HUES6 (cell line): ENCODE data around the gene HIVEP3.

ENCODE experiments used
- H3K27ac ChIP-seq: 2 replicates; pipeline ENCODE4 v1.7.0; 2013; ENCODE audit warnings: low read depth, mild to moderate bottlenecking, low read length, inconsistent platforms
- H3K27me3 ChIP-seq: 2 replicates; pipeline ENCODE4 v1.6.1; 2013; ENCODE audit warnings: low read length; ENCODE audit not compliant: control insufficient read depth, insufficient read depth
- H3K36me3 ChIP-seq: 2 replicates; pipeline ENCODE4 v1.6.1; 2013; ENCODE audit warnings: low read length; ENCODE audit not compliant: control insufficient read depth, insufficient read depth
- H3K4me1 ChIP-seq: 2 replicates; pipeline ENCODE4 v1.6.1; 2013; ENCODE audit warnings: low read length; ENCODE audit not compliant: control insufficient read depth, insufficient read depth
- H3K4me3 ChIP-seq: 2 replicates; pipeline ENCODE4 v1.5.1; 2013; ENCODE audit warnings: low read depth, low read length
- H3K9ac ChIP-seq: one replicate; pipeline ENCODE4 v1.6.1; 2013; ENCODE audit warnings: mild to moderate bottlenecking, low read length
- H3K9me3 ChIP-seq: 2 replicates; pipeline ENCODE4 v1.6.1; 2013; ENCODE audit warnings: low read depth, low read length; ENCODE audit not compliant: control insufficient read depth, insufficient read depth

The HIVEP3 gene

GRCh38 chr1:41501581-41501980 lies 417.1 kb downstream of the HIVEP3 start:
- H3K9me3 ChIP-seq = no peaks in the 10 kb centered on the region
- H3K4me1 ChIP-seq = peaks cover 17% of the 10 kb centered on the region
- H3K27ac ChIP-seq = no peak overlapping the region
- peaks cover 7% of the 10 kb centered on the region for H3K27me3 ChIP-seq
- no peak overlapping the region for H3K9ac ChIP-seq
- H3K36me3 ChIP-seq = no peaks in the 10 kb centered on the region
- H3K4me3 ChIP-seq = no peak overlapping the region

GRCh38 chr1:41500781-41501518 lies 417.8 kb downstream of the HIVEP3 start:
- H3K27me3 ChIP-seq = peaks cover 8% of the 10 kb centered on the region
- H3K9me3 ChIP-seq = no peaks in the 10 kb centered on the region
- no peak overlapping the region for H3K4me3 ChIP-seq
- H3K36me3 ChIP-seq = no peaks in the 10 kb centered on the region
- peaks cover 20% of the 10 kb centered on the region for H3K4me1 ChIP-seq
- no peak overlapping the region for H3K27ac ChIP-seq
- H3K9ac ChIP-seq = no peak overlapping the region

- peaks cover 8% of the 10 kb centered on the region for H3K27me3 ChIP-seq
- H3K9ac ChIP-seq = no peak overlapping the region
- H3K36me3 ChIP-seq = no peaks in the 10 kb centered on the region
- peaks cover 26% of the 10 kb centered on the region for H3K4me1 ChIP-seq
- H3K9me3 ChIP-seq = no peaks in the 10 kb centered on the region
- no peak overlapping the region for H3K27ac ChIP-seq
- H3K4me3 ChIP-seq = no peak overlapping the region
Measured at GRCh38 chr1:41500378-41500777, 418.3 kb downstream of the HIVEP3 start.

- Histone ChIP-seq H3K4me1 (peaks cover 34% of the 10 kb centered on the region), H3K9ac (no peak overlapping the region), H3K36me3 (no peaks in the 10 kb centered on the region), H3K27ac (no peak overlapping the region), H3K9me3 (no peaks in the 10 kb centered on the region), H3K27me3 (peaks cover 8% of the 10 kb centered on the region), H3K4me3 (no peak overlapping the region)
Measured at GRCh38 chr1:41499591-41499990, 419.1 kb downstream of the HIVEP3 start.

- Histone ChIP-seq H3K36me3 (no peaks in the 10 kb centered on the region), H3K9ac (no peak overlapping the region), H3K4me3 (no peak overlapping the region), H3K9me3 (no peaks in the 10 kb centered on the region), H3K27me3 (peaks cover 8% of the 10 kb centered on the region), H3K4me1 (peaks cover 33% of the 10 kb centered on the region), H3K27ac (no peak overlapping the region)
Measured at GRCh38 chr1:41498804-41499203, 419.9 kb downstream of the HIVEP3 start.

- no peak overlapping the region for H3K27ac ChIP-seq
- peaks cover 8% of the 10 kb centered on the region for H3K27me3 ChIP-seq
- H3K4me1 ChIP-seq = peaks cover 32% of the 10 kb centered on the region
- no peak overlapping the region for H3K4me3 ChIP-seq
- no peaks in the 10 kb centered on the region for H3K9me3 ChIP-seq
- H3K9ac ChIP-seq = no peak overlapping the region
- no peaks in the 10 kb centered on the region for H3K36me3 ChIP-seq
Measured at GRCh38 chr1:41498391-41498790, 420.3 kb downstream of the HIVEP3 start.

- Histone ChIP-seq H3K4me3 (no peak overlapping the region), H3K36me3 (no peaks in the 10 kb centered on the region), H3K9ac (peak overlapping the region; percentile 88), H3K4me1 (peaks cover 32% of the 10 kb centered on the region), H3K27ac (no peak overlapping the region), H3K9me3 (no peaks in the 10 kb centered on the region), H3K27me3 (peaks cover 8% of the 10 kb centered on the region)
Measured at GRCh38 chr1:41497461-41498030, 421.2 kb downstream of the HIVEP3 start.

GRCh38 chr1:41497056-41497440 lies 421.7 kb downstream of the HIVEP3 start:
- Histone ChIP-seq H3K27me3 (peaks cover 8% of the 10 kb centered on the region), H3K36me3 (no peaks in the 10 kb centered on the region), H3K4me3 (no peak overlapping the region), H3K9me3 (no peaks in the 10 kb centered on the region), H3K9ac (peak overlapping the region; percentile 88), H3K27ac (peak overlapping the region; percentile 97; the same call in 1 of the 2 replicates), H3K4me1 (peaks cover 33% of the 10 kb centered on the region)

- H3K4me1 ChIP-seq = peaks cover 35% of the 10 kb centered on the region
- H3K9me3 ChIP-seq = no peaks in the 10 kb centered on the region
- H3K27me3 ChIP-seq = peaks cover 8% of the 10 kb centered on the region
- H3K9ac ChIP-seq = peak overlapping the region; percentile 88
- H3K36me3 ChIP-seq = no peaks in the 10 kb centered on the region
- peak overlapping the region; percentile 37 for H3K4me3 ChIP-seq
- peak overlapping the region; percentile 97 for H3K27ac ChIP-seq
Measured at GRCh38 chr1:41496080-41497055, 422.4 kb downstream of the HIVEP3 start.

- peak overlapping the region; percentile 78 for H3K9ac ChIP-seq
Measured at GRCh38 chr1:41495210-41495948, 423.3 kb downstream of the HIVEP3 start.

More at GRCh38 chr1:41495210-41495948, 423.3 kb downstream of the HIVEP3 start:
- peak overlapping the region; percentile 37 for H3K4me3 ChIP-seq
- peak overlapping the region; percentile 97; the same call in 1 of the 2 replicates for H3K27ac ChIP-seq
- no peaks in the 10 kb centered on the region for H3K9me3 ChIP-seq
- H3K4me1 ChIP-seq = peaks cover 35% of the 10 kb centered on the region
- no peaks in the 10 kb centered on the region for H3K36me3 ChIP-seq
- H3K27me3 ChIP-seq = peaks cover 8% of the 10 kb centered on the region
